ENCODE results near the gene UGT1A1.

GRCh38 chr2:233795735-233796171, 35.7 kb downstream of the UGT1A1 start:
- TF ChIP-seq EZH2 (IDR thresholded peaks at IDR 0.05; ENCODE audit: insufficient read depth, poor library complexity, severe bottlenecking) (no peak), EZH2phosphoT487 (IDR thresholded peaks at IDR 0.05; ENCODE audit: insufficient read depth, low read depth) (no peak)

Data from GM23248 (cell line).